ENCODE measurements around the gene MCC.

MCC gene

GRCh38 chr5:113063927-113064326 is 424.3 kb downstream of the MCC start:
- TF ChIP-seq CTCF (IDR thresholded peaks at IDR 0.05; ENCODE audit: extremely low read depth, insufficient read depth, missing control alignments) = no peak
- in situ Hi-C loops (cut with MboI; ENCODE audit: low pct_unique_long_range_greater_than_20kb, low sequenced_read_pairs, unreplicated experiment) = no loop called here
- no peak for DNase-seq (ENCODE audit: low spot score)

- no peak for DNase-seq (ENCODE audit: low spot score)
- in situ Hi-C loops (cut with MboI; ENCODE audit: low pct_unique_long_range_greater_than_20kb, low sequenced_read_pairs, unreplicated experiment) = no loop called here
- no peak for TF ChIP-seq CTCF (IDR thresholded peaks at IDR 0.05; ENCODE audit: extremely low read depth, insufficient read depth, missing control alignments)
Observed at GRCh38 chr5:113062869-113063508, 425.3 kb downstream of the MCC start.

GRCh38 chr5:113061846-113062780 is 426.1 kb downstream of the MCC start:
- no peak for DNase-seq (ENCODE audit: low spot score)
- in situ Hi-C loops (cut with MboI; ENCODE audit: low pct_unique_long_range_greater_than_20kb, low sequenced_read_pairs, unreplicated experiment) = no loop called here
- TF ChIP-seq CTCF (IDR thresholded peaks at IDR 0.05; ENCODE audit: extremely low read depth, insufficient read depth, missing control alignments) = no peak

GRCh38 chr5:113060408-113061025 is 427.7 kb downstream of the MCC start:
- no peak for TF ChIP-seq CTCF (IDR thresholded peaks at IDR 0.05; ENCODE audit: extremely low read depth, insufficient read depth, missing control alignments)
- in situ Hi-C loops (cut with MboI; ENCODE audit: low pct_unique_long_range_greater_than_20kb, low sequenced_read_pairs, unreplicated experiment) = no loop called here
- no peak for DNase-seq (ENCODE audit: low spot score)

- TF ChIP-seq CTCF (IDR thresholded peaks at IDR 0.05; ENCODE audit: extremely low read depth, insufficient read depth, missing control alignments) = no peak
- in situ Hi-C loops (cut with MboI; ENCODE audit: low pct_unique_long_range_greater_than_20kb, low sequenced_read_pairs, unreplicated experiment) = no loop called here
- DNase-seq (ENCODE audit: low spot score) = no peak
Observed at GRCh38 chr5:113059232-113060040, 428.8 kb downstream of the MCC start.

- no peak for DNase-seq (ENCODE audit: low spot score)
- in situ Hi-C loops (cut with MboI; ENCODE audit: low pct_unique_long_range_greater_than_20kb, low sequenced_read_pairs, unreplicated experiment) = no loop called here
- no peak for TF ChIP-seq CTCF (IDR thresholded peaks at IDR 0.05; ENCODE audit: extremely low read depth, insufficient read depth, missing control alignments)
Observed at GRCh38 chr5:113058706-113059226, 429.5 kb downstream of the MCC start.
